Cardiac muscle cell (in vitro differentiated cells and primary cell): ENCODE results near the gene UNC5A. TPM values are rescaled to one million over a fixed set of nuclear protein-coding genes. Genes with fewer than 3 reads are reported as not detected.

ENCODE experiments used
- DNase-seq, 2 donors: peaks; one replicate each; pipeline versions ENCODE4 v3.0.0 to v3.0.0-alpha.2; 2010 to 2017; ENCODE audit warnings: low read depth in 1 of 2, low spot score in 1 of 2
- H3K27ac ChIP-seq: fragments of 200-600 bp; sonication (generic); 2 replicates; pipeline ENCODE4 v1.5.1; 2016
- H3K27me3 ChIP-seq: fragments of 200-600 bp; sonication (generic); 2 replicates; pipeline ENCODE4 v1.6.0; 2016; ENCODE audit warnings: control low read depth
- H3K36me3 ChIP-seq: fragments of 200-600 bp; sonication (generic); 2 replicates; pipeline ENCODE4 v1.5.1; 2016; ENCODE audit warnings: control low read depth
- H3K4me1 ChIP-seq: fragments of 200-600 bp; sonication (generic); 2 replicates; pipeline ENCODE4 v1.8.1; 2017; ENCODE audit warnings: low read depth, mild to moderate bottlenecking, mixed run types
- H3K4me3 ChIP-seq: fragments of 200-600 bp; sonication (generic); 2 replicates; pipeline ENCODE4 v1.5.1; 2016; ENCODE audit warnings: mild to moderate bottlenecking
- H3K9me3 ChIP-seq: fragments of 200-600 bp; sonication (generic); 2 replicates; pipeline ENCODE4 v1.5.1; 2017; ENCODE audit warnings: low read depth, mild to moderate bottlenecking, control low read depth
- CTCF ChIP-seq: IDR thresholded peaks from 2 replicates; pipeline ENCODE4 v1.5.1; 2012; ENCODE audit warnings: low read depth, mild to moderate bottlenecking, low read length
- polyA plus RNA-seq: library from polyadenylated mRNA; unstranded; fragments of >200 nt; fragmentation: Nextera tagmentation; extraction: Ambion mirVana; gene quantifications from 2 replicates; pipeline ENCODE4 v1.2.1, GENCODE V29; 2016
- total RNA-seq: library from RNA; depleted of rRNA; stranded (reverse); fragments of >200 nt; gene quantifications from 2 replicates; pipeline ENCODE4 v1.2.3, GENCODE V29; 2016

UNC5A gene
- total and polyA plus RNA-seq, 2 experiments from 2014 or later = 0.26 to 0.86 TPM

DNA sequence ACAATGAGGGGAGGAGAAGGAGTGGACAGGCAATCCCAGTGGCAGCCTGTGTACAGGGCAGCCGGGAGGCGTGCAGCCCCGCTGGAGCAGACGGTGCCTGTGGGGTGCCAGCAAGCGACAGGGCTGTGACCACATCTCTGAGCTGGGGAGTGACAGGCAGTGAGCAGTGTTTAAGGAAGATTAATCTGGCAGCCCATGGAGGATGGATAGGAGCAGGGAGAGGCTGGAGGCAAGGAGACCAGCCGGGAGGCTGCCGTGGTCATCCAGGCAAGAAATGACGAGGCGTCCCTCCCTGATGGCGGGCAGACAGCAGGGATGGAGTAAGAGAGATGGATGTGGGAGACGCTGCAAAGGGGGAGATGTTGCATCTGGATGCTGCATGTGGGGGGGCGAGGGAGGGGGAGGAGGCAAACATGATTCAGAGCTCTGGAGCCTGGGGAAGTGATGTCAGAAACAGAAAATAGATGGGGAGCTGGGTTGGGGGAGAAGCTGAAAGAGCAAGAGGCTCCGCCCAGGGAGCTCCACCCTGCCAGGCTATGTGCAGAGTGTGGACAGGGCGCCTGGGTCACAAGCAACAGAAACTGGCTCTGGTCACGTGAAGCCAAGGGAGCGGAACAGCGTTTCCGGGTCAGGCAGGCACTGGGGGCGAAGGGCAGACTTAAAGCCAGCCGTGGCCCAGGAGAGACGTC lies 12.6 kb downstream of the UNC5A start:
- no peak for DNase-seq
- Histone ChIP-seq H3K9me3 (no peaks in the 10 kb centered on the region), H3K27me3 (peaks cover 10% of the 10 kb centered on the region), H3K27ac (no peak overlapping the region), H3K36me3 (no peaks in the 10 kb centered on the region), H3K4me3 (no peak overlapping the region), H3K4me1 (no peaks in the 10 kb centered on the region)
- TF ChIP-seq CTCF = no peak

DNA sequence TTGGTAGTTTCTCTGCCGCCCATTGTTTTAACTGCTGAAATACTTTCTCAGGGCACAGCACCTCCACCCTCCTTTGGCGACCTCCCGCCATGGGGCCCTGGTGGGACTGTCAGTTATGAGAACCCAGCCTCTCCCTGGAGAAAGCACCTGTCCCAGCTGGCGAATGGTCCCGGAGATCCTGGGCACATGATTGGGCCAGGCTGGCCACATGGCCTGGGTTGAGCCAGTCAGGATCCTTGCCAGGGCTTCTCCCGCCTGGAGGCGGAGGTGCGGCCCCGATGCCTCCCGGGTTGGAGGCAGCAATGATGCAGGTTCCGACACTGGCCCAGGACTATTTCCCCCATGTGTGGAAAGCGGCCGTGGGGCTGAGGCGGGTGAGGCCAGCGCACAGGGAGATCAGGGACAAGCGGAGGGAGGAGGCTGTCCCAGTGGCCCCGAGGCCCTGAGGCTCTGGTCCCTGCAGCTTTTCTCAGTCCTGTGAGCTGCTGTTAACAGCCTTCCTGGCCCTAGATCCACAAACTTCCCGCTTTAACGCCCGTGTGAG lies 13.6 kb downstream of the UNC5A start:
- H3K27me3 ChIP-seq = peaks cover 2% of the 10 kb centered on the region
- no peaks in the 10 kb centered on the region for H3K36me3 ChIP-seq
- no peak overlapping the region for H3K27ac ChIP-seq
- no peaks in the 10 kb centered on the region for H3K4me1 ChIP-seq
- TF ChIP-seq CTCF = no peak
- H3K4me3 ChIP-seq = no peak overlapping the region
- no peaks in the 10 kb centered on the region for H3K9me3 ChIP-seq
- DNase-seq = no peak

GRCh38 chr5:176824604-176825003 lies 14.2 kb downstream of the UNC5A start:
- TF ChIP-seq CTCF = no peak
- Histone ChIP-seq H3K9me3 (no peaks in the 10 kb centered on the region), H3K27me3 (no peaks in the 10 kb centered on the region), H3K4me1 (no peaks in the 10 kb centered on the region), H3K27ac (no peak overlapping the region), H3K36me3 (no peaks in the 10 kb centered on the region), H3K4me3 (no peak overlapping the region)
- DNase-seq = no peak

GRCh38 chr5:176825234-176825633 lies 14.9 kb downstream of the UNC5A start:
- Histone ChIP-seq H3K27me3 (no peaks in the 10 kb centered on the region), H3K36me3 (no peaks in the 10 kb centered on the region), H3K4me1 (no peaks in the 10 kb centered on the region), H3K9me3 (no peaks in the 10 kb centered on the region), H3K27ac (no peak overlapping the region), H3K4me3 (no peak overlapping the region)
- DNase-seq = no peak
- no peak for TF ChIP-seq CTCF

GRCh38 chr5:176825957-176826356 lies 15.6 kb downstream of the UNC5A start:
- Histone ChIP-seq H3K4me1 (no peaks in the 10 kb centered on the region), H3K27me3 (no peaks in the 10 kb centered on the region), H3K27ac (no peak overlapping the region), H3K4me3 (no peak overlapping the region), H3K9me3 (no peaks in the 10 kb centered on the region), H3K36me3 (no peaks in the 10 kb centered on the region)
- no peak for DNase-seq
- no peak for TF ChIP-seq CTCF
